ENCODE results near the gene MARCHF2.

DNA sequence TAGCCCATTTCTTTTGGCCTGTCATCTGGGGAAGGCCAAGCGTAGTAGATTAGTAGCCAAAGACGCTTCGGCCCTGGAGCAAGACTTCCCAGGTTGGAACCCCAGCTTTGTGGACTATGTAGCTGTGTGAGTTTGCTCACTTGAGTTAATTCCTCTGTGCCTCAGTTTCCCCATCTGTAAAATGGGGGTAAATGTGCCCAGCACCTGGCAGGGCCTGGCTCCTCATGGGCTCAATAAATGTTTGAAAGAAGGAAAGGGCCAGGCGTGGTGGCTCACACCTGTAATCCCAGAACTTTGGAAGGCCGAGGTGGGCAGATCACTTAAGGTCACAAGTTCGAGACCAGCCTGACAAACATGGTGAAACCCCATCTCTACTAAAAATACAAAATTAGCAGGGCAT lies 16.7 kb downstream of the MARCHF2 start:
- no peak for TF ChIP-seq TAF1 (IDR thresholded peaks at IDR 0.05; ENCODE audit: low read depth)
- TF ChIP-seq EP300 (IDR thresholded peaks at IDR 0.05; ENCODE audit: borderline replicate concordance): no peak
- no peak for TF ChIP-seq NFIC (IDR thresholded peaks at IDR 0.05)
- TF ChIP-seq YY1 (IDR thresholded peaks at IDR 0.05; ENCODE audit: low read depth): no peak
- TF ChIP-seq, protein P1, sequence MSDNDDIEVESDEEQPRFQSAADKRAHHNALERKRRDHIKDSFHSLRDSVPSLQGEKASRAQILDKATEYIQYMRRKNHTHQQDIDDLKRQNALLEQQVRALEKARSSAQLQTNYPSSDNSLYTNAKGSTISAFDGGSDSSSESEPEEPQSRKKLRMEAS (IDR thresholded peaks at IDR 0.05): no peak
- TF ChIP-seq FOXM1 (IDR thresholded peaks at IDR 0.05; ENCODE audit: borderline replicate concordance, low read depth): no peak
- no peak for TF ChIP-seq TEAD4 (IDR thresholded peaks at IDR 0.05)
- TF ChIP-seq, protein P2, sequence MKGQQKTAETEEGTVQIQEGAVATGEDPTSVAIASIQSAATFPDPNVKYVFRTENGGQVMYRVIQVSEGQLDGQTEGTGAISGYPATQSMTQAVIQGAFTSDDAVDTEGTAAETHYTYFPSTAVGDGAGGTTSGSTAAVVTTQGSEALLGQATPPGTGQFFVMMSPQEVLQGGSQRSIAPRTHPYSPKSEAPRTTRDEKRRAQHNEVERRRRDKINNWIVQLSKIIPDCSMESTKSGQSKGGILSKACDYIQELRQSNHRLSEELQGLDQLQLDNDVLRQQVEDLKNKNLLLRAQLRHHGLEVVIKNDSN (IDR thresholded peaks at IDR 0.05): no peak
- TF ChIP-seq RAD21 (IDR thresholded peaks at IDR 0.05; ENCODE audit: low read depth): no peak
- TF ChIP-seq, protein P3, sequence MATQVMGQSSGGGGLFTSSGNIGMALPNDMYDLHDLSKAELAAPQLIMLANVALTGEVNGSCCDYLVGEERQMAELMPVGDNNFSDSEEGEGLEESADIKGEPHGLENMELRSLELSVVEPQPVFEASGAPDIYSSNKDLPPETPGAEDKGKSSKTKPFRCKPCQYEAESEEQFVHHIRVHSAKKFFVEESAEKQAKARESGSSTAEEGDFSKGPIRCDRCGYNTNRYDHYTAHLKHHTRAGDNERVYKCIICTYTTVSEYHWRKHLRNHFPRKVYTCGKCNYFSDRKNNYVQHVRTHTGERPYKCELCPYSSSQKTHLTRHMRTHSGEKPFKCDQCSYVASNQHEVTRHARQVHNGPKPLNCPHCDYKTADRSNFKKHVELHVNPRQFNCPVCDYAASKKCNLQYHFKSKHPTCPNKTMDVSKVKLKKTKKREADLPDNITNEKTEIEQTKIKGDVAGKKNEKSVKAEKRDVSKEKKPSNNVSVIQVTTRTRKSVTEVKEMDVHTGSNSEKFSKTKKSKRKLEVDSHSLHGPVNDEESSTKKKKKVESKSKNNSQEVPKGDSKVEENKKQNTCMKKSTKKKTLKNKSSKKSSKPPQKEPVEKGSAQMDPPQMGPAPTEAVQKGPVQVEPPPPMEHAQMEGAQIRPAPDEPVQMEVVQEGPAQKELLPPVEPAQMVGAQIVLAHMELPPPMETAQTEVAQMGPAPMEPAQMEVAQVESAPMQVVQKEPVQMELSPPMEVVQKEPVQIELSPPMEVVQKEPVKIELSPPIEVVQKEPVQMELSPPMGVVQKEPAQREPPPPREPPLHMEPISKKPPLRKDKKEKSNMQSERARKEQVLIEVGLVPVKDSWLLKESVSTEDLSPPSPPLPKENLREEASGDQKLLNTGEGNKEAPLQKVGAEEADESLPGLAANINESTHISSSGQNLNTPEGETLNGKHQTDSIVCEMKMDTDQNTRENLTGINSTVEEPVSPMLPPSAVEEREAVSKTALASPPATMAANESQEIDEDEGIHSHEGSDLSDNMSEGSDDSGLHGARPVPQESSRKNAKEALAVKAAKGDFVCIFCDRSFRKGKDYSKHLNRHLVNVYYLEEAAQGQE (IDR thresholded peaks at IDR 0.05; ENCODE audit: low read depth): no peak
- no peak for TF ChIP-seq TCF12 (IDR thresholded peaks at IDR 0.05; ENCODE audit: low read depth)

Data from Ishikawa (cell line).